Measurements from ENCODE around the gene PRKN.

The PRKN gene

DNA sequence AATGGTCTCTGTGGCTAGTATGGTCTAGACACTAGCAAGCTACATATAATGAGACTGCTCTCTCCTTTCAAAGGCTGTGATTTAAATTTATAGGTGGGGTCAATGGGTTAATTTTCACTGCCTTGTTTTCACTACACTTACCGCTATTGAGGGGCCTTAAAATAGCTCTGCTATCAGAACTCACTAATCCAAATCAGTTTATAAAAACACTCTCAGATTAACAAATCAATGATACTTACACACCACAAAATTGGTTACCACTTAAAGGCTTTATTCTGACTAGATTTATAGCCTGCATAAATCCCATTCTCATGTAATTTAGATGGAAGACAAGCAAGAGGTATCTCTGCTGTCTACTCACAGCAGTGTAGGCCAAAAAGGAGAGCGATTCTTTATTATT lies 1140.7 kb downstream of the PRKN start:
- Histone ChIP-seq H3K9me3 (ENCODE audit: insufficient read depth, low read length) (no peaks in the 10 kb centered on the region), H3K79me2 (ENCODE audit: low read length) (no peaks in the 10 kb centered on the region), H3K27ac (ENCODE audit: low read length) (no peak overlapping the region), H3K27me3 (ENCODE audit: low read depth, low read length) (no peaks in the 10 kb centered on the region), H3K4me3 (ENCODE audit: low read length) (no peak overlapping the region), H3K4me1 (ENCODE audit: low read length) (no peaks in the 10 kb centered on the region), H3K36me3 (replicated peaks; ENCODE audit: low read depth, low read length) (no peaks in the 10 kb centered on the region), H3K4me2 (ENCODE audit: low read length) (no peak overlapping the region), H3K9ac (ENCODE audit: low read length) (no peak overlapping the region), H4K20me1 (ENCODE audit: insufficient read depth, low read length) (no peaks in the 10 kb centered on the region), H2AFZ (ENCODE audit: low read depth, low read length) (no peak overlapping the region)
- TF ChIP-seq, protein P1, sequence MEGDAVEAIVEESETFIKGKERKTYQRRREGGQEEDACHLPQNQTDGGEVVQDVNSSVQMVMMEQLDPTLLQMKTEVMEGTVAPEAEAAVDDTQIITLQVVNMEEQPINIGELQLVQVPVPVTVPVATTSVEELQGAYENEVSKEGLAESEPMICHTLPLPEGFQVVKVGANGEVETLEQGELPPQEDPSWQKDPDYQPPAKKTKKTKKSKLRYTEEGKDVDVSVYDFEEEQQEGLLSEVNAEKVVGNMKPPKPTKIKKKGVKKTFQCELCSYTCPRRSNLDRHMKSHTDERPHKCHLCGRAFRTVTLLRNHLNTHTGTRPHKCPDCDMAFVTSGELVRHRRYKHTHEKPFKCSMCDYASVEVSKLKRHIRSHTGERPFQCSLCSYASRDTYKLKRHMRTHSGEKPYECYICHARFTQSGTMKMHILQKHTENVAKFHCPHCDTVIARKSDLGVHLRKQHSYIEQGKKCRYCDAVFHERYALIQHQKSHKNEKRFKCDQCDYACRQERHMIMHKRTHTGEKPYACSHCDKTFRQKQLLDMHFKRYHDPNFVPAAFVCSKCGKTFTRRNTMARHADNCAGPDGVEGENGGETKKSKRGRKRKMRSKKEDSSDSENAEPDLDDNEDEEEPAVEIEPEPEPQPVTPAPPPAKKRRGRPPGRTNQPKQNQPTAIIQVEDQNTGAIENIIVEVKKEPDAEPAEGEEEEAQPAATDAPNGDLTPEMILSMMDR (IDR thresholded peaks at IDR 0.05; ENCODE audit: low read depth, low read length) = no peak
- TF ChIP-seq EZH2phosphoT487 (IDR thresholded peaks at IDR 0.05; ENCODE audit: low read depth) = no peak

GRCh38 chr6:161584621-161585340 lies 1142.8 kb downstream of the PRKN start:
- Histone ChIP-seq H3K36me3 (replicated peaks; ENCODE audit: low read depth, low read length) (no peaks in the 10 kb centered on the region), H3K27me3 (ENCODE audit: low read depth, low read length) (no peaks in the 10 kb centered on the region), H3K4me1 (ENCODE audit: low read length) (no peaks in the 10 kb centered on the region), H4K20me1 (ENCODE audit: insufficient read depth, low read length) (no peaks in the 10 kb centered on the region), H3K4me3 (ENCODE audit: low read length) (no peak overlapping the region), H3K4me2 (ENCODE audit: low read length) (no peak overlapping the region), H3K79me2 (ENCODE audit: low read length) (no peaks in the 10 kb centered on the region), H3K9me3 (ENCODE audit: insufficient read depth, low read length) (no peaks in the 10 kb centered on the region), H3K9ac (ENCODE audit: low read length) (no peak overlapping the region), H2AFZ (ENCODE audit: low read depth, low read length) (no peak overlapping the region), H3K27ac (ENCODE audit: low read length) (no peak overlapping the region)
- TF ChIP-seq EZH2phosphoT487 (IDR thresholded peaks at IDR 0.05; ENCODE audit: low read depth) = no peak
- TF ChIP-seq, protein P1 (IDR thresholded peaks at IDR 0.05; ENCODE audit: low read depth, low read length) = no peak

GRCh38 chr6:161584051-161584450 lies 1143.5 kb downstream of the PRKN start:
- no peak overlapping the region for H3K4me2 ChIP-seq (ENCODE audit: low read length)
- no peaks in the 10 kb centered on the region for H3K9me3 ChIP-seq (ENCODE audit: insufficient read depth, low read length)
- no peaks in the 10 kb centered on the region for H4K20me1 ChIP-seq (ENCODE audit: insufficient read depth, low read length)
- H3K79me2 ChIP-seq (ENCODE audit: low read length) = no peaks in the 10 kb centered on the region
- TF ChIP-seq EZH2phosphoT487 (IDR thresholded peaks at IDR 0.05; ENCODE audit: low read depth) = no peak
- TF ChIP-seq, protein P1 (IDR thresholded peaks at IDR 0.05; ENCODE audit: low read depth, low read length) = no peak
- no peak overlapping the region for H2AFZ ChIP-seq (ENCODE audit: low read depth, low read length)
- H3K9ac ChIP-seq (ENCODE audit: low read length) = no peak overlapping the region
- H3K4me3 ChIP-seq (ENCODE audit: low read length) = no peak overlapping the region
- H3K4me1 ChIP-seq (ENCODE audit: low read length) = no peaks in the 10 kb centered on the region
- no peaks in the 10 kb centered on the region for H3K36me3 ChIP-seq (replicated peaks; ENCODE audit: low read depth, low read length)
- no peaks in the 10 kb centered on the region for H3K27me3 ChIP-seq (ENCODE audit: low read depth, low read length)
- H3K27ac ChIP-seq (ENCODE audit: low read length) = no peak overlapping the region

- no peak overlapping the region for H3K27ac ChIP-seq (ENCODE audit: low read length)
- no peaks in the 10 kb centered on the region for H3K27me3 ChIP-seq (ENCODE audit: low read depth, low read length)
- no peak overlapping the region for H2AFZ ChIP-seq (ENCODE audit: low read depth, low read length)
- no peak overlapping the region for H3K4me3 ChIP-seq (ENCODE audit: low read length)
- no peaks in the 10 kb centered on the region for H3K36me3 ChIP-seq (replicated peaks; ENCODE audit: low read depth, low read length)
- no peaks in the 10 kb centered on the region for H3K79me2 ChIP-seq (ENCODE audit: low read length)
- H3K4me2 ChIP-seq (ENCODE audit: low read length) = no peak overlapping the region
- H4K20me1 ChIP-seq (ENCODE audit: insufficient read depth, low read length) = no peaks in the 10 kb centered on the region
- no peaks in the 10 kb centered on the region for H3K9me3 ChIP-seq (ENCODE audit: insufficient read depth, low read length)
- TF ChIP-seq, protein P1 (IDR thresholded peaks at IDR 0.05; ENCODE audit: low read depth, low read length) = no peak
- no peak for TF ChIP-seq EZH2phosphoT487 (IDR thresholded peaks at IDR 0.05; ENCODE audit: low read depth)
- H3K4me1 ChIP-seq (ENCODE audit: low read length) = no peaks in the 10 kb centered on the region
- no peak overlapping the region for H3K9ac ChIP-seq (ENCODE audit: low read length)
Measured at GRCh38 chr6:161583584-161583983, 1144.0 kb downstream of the PRKN start.

All from OCI-LY3 (cell line).